MG63 (cell line): Measurements from ENCODE around the gene LRRN2. TPM values are rescaled to one million over a fixed set of nuclear protein-coding genes. Genes with fewer than 3 reads are reported as not detected.

Source experiments
- DNase-seq: peaks from one replicate; pipeline ENCODE4 v3.0.0-alpha.2; 2020
- H3K27me3 ChIP-seq: fragments of 250-450 bp; sonication (Bioruptor Pico); 2 replicates; pipeline ENCODE4 v1.5.1; 2020; ENCODE audit warnings: mild to moderate bottlenecking, moderate library complexity
- H3K36me3 ChIP-seq: fragments of 250-450 bp; sonication (Bioruptor Pico); 2 replicates; pipeline ENCODE4 v1.5.1; 2020; ENCODE audit warnings: mild to moderate bottlenecking, moderate library complexity
- H3K4me3 ChIP-seq: fragments of 250-450 bp; sonication (Bioruptor Pico); 2 replicates; pipeline ENCODE4 v1.5.1; 2020; ENCODE audit warnings: mild to moderate bottlenecking, moderate library complexity
- H3K9me3 ChIP-seq: fragments of 250-450 bp; sonication (Bioruptor Pico); 2 replicates; pipeline ENCODE4 v1.5.1; 2020; ENCODE audit warnings: mild to moderate bottlenecking, moderate library complexity
- total RNA-seq: library from RNA; depleted of rRNA; stranded (reverse); fragments of >200 nt; shearing (Covaris generic); gene quantifications from 2 replicates; pipeline ENCODE4 v1.2.3, GENCODE V29; 2014; ENCODE audit warnings: low replicate concordance

LRRN2 gene
- total RNA-seq, 1 experiment from 2014 or later, result 3.4 TPM

GRCh38 chr1:204607910-204608309, 77.6 kb downstream of the LRRN2 start:
- H3K9me3 ChIP-seq, result no peaks in the 10 kb centered on the region
- DNase-seq, result no peak
- H3K27me3 ChIP-seq, result peaks cover 7% of the 10 kb centered on the region
- H3K36me3 ChIP-seq, result no peaks in the 10 kb centered on the region
- H3K4me3 ChIP-seq, result no peak overlapping the region

DNA sequence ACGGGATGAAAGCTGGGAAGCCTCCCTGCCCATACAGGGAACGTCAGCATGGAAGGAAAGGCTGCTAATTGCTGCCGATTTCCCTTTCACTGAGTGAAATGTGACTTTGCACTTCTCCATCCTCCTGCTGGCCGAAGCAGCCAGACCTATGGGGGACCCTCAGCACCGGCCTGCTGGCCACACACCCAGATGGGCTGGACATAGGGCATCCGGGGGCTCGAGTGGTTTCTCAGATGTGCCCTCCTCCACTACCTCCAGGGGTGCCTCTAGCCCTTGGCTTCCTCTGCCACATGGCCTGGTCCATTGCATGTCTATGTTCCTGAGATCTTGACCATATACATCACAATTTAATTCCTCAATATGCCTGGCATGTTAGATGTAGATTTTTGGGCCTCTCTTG, 79.7 kb downstream of the LRRN2 start:
- no peak for DNase-seq
- Histone ChIP-seq H3K36me3 (no peaks in the 10 kb centered on the region), H3K9me3 (no peaks in the 10 kb centered on the region), H3K27me3 (peaks cover 7% of the 10 kb centered on the region), H3K4me3 (no peak overlapping the region)

DNA sequence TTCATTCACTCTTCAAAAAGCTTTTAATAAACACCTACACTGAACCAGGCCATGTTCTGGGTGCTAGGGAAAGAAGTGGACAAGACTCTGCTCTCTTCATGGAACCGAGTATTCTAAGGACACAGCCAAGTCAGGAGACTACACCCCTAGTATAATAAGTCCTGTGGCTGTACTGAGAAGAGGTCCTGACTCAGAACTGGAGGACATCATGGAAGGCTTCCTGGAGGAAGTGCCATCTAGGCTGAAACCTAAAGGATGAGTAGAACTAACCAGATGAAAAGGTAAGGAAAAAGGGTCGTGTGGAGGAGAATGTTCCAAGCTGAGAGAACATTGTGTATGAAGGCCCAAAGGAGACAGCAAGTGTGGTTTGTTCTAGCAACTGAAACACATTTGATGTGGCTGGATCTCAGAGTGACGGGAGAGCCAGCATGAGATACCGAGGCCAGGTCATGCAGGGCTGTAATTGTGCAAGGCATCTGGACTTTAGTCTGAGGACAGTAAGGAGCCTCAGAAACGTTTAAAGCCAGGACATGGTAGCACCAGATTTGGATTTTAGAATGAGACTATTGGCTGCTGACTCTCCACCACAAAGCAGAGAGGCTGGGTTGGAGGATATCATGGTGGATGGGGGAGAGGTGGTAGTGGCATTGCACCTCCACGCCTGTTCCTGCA, 82.5 kb downstream of the LRRN2 start:
- Histone ChIP-seq H3K27me3 (no peaks in the 10 kb centered on the region), H3K9me3 (no peaks in the 10 kb centered on the region), H3K4me3 (no peak overlapping the region), H3K36me3 (no peaks in the 10 kb centered on the region)
- DNase-seq, result no peak

GRCh38 chr1:204602111-204602579, 83.4 kb downstream of the LRRN2 start:
- Histone ChIP-seq H3K36me3 (no peaks in the 10 kb centered on the region), H3K27me3 (no peaks in the 10 kb centered on the region), H3K9me3 (no peaks in the 10 kb centered on the region), H3K4me3 (no peak overlapping the region)
- DNase-seq, result no peak

DNA sequence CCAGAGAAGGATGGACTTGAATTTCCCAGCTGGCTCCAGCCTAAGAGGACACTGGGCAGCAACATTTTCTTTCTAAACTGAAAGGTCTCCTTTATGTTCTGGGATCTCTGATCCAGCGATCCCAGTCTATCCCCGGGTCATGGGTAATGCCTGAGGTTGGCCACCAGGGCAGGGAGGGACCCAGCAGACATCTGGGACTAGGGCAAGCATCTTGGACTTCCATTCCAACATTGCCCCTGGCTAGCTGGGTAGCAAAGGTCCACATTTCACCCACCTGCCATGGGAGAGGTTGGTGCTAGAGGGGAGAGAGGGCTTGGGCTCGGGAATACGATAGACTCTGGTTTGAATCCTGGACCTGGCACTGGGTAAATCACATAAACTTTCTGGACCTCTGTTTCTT, 84.6 kb downstream of the LRRN2 start:
- Histone ChIP-seq H3K4me3 (no peak overlapping the region), H3K27me3 (no peaks in the 10 kb centered on the region), H3K9me3 (no peaks in the 10 kb centered on the region), H3K36me3 (no peaks in the 10 kb centered on the region)
- no peak for DNase-seq

GRCh38 chr1:204600203-204600602, 85.3 kb downstream of the LRRN2 start:
- H3K9me3 ChIP-seq, result no peaks in the 10 kb centered on the region
- no peaks in the 10 kb centered on the region for H3K27me3 ChIP-seq
- H3K36me3 ChIP-seq, result no peaks in the 10 kb centered on the region
- no peak for DNase-seq
- no peak overlapping the region for H3K4me3 ChIP-seq

GRCh38 chr1:204599596-204599995, 85.9 kb downstream of the LRRN2 start:
- Histone ChIP-seq H3K27me3 (no peaks in the 10 kb centered on the region), H3K36me3 (no peaks in the 10 kb centered on the region), H3K4me3 (no peak overlapping the region), H3K9me3 (no peaks in the 10 kb centered on the region)
- no peak for DNase-seq

- Histone ChIP-seq H3K9me3 (no peaks in the 10 kb centered on the region), H3K4me3 (no peak overlapping the region), H3K27me3 (no peaks in the 10 kb centered on the region), H3K36me3 (no peaks in the 10 kb centered on the region)
- DNase-seq, result no peak
Measured at GRCh38 chr1:204599098-204599497, 86.4 kb downstream of the LRRN2 start.

DNA sequence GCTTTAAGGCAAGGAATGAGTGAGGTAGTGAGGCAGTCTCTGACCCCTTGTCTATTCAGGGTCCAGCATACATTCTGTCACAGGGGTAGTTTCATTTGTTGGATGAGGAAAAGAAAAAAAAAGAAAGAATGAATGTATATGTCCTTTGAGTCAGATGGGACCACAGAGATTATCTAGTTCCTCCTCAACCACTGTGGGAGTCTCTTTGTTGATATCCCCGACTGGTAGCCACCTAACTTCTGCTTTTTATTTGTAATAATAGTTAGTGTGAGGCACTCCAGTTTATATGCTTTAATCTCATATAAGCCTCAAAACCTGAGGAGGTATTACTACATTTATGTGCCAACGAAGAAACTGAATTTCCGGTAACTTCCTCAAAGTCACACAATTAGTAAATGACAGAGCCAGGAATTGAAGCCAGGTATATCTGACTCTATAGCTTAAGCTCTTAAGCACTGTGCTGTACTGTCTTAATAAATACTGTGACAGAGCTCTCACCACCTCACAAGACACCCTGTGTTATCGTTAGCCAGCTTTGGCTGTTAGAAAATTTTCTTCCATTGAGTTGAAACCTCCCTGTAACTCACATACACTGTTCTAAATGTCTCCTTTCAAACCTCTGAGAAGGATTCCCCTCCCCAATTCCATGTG, 87.1 kb downstream of the LRRN2 start:
- H3K4me3 ChIP-seq, result no peak overlapping the region

GRCh38 chr1:204592246-204592948, 93.1 kb downstream of the LRRN2 start:
- no peaks in the 10 kb centered on the region for H3K27me3 ChIP-seq
- no peak for DNase-seq
- H3K4me3 ChIP-seq, result no peak overlapping the region
- H3K9me3 ChIP-seq, result no peaks in the 10 kb centered on the region
- H3K36me3 ChIP-seq, result no peaks in the 10 kb centered on the region

More for the DNA sequence above, 87.1 kb downstream of the LRRN2 start:
- H3K27me3 ChIP-seq, result no peaks in the 10 kb centered on the region
- no peaks in the 10 kb centered on the region for H3K9me3 ChIP-seq
- DNase-seq, result no peak
- no peaks in the 10 kb centered on the region for H3K36me3 ChIP-seq

GRCh38 chr1:204591473-204592090, 94.0 kb downstream of the LRRN2 start:
- Histone ChIP-seq H3K4me3 (no peak overlapping the region), H3K9me3 (no peaks in the 10 kb centered on the region), H3K36me3 (no peaks in the 10 kb centered on the region), H3K27me3 (no peaks in the 10 kb centered on the region)
- DNase-seq, result no peak

DNA sequence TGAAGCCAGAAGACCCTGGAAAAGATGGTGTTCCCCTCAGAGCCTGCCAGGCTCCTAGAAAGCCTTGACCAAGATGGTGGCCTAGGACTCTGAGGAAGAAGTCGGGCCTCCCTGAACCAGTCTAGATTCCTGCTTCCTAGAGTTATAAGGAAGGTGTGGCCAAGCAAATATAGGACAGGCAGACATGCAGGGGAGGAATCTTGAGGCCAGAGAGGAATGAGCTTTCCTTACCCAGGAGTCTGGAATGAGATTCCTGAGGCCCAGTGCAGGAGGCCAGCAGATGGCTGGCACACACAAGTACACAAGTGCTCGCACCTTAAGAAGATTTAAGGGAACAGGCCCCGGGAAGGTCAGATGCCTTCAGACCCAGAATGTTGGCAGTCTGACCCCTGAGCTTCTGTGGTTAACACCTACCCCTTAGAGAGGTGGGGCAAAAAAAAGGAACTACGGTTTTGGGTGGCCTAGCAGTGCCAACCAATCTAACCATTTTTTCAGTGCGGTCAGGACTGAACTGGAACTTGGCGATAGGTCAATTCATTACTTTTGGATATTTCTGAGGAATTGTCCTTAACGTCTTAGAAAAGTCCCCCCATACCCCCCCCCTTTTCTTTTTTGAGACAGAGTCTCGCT, 96.0 kb downstream of the LRRN2 start:
- Histone ChIP-seq H3K36me3 (no peaks in the 10 kb centered on the region), H3K4me3 (no peak overlapping the region), H3K27me3 (no peaks in the 10 kb centered on the region), H3K9me3 (no peaks in the 10 kb centered on the region)
- no peak for DNase-seq

GRCh38 chr1:204588826-204589225, 96.7 kb downstream of the LRRN2 start:
- Histone ChIP-seq H3K4me3 (no peak overlapping the region), H3K27me3 (no peaks in the 10 kb centered on the region), H3K36me3 (no peaks in the 10 kb centered on the region), H3K9me3 (no peaks in the 10 kb centered on the region)
- no peak for DNase-seq

DNA sequence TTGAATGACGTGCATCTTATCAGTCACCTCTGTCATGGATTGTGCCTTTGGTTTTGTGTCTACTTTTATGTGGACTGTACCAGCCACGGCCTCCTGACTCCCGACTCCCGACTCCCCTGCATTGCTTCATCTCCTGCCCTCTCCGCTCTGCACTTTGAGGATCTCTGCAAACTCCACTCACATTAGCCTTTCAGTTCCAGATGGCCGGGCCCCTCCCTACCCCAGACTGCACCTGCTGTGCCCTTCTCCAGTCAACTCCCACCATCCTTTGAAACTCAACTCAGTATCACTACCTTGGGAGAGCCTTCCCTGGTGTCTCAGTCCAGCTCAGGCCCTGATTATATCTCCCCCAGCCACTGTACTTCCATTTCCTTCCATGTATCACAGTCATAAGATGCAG, 97.9 kb downstream of the LRRN2 start:
- H3K27me3 ChIP-seq, result no peaks in the 10 kb centered on the region
- no peak overlapping the region for H3K4me3 ChIP-seq
- H3K9me3 ChIP-seq, result no peaks in the 10 kb centered on the region
- H3K36me3 ChIP-seq, result no peaks in the 10 kb centered on the region
- DNase-seq, result no peak

GRCh38 chr1:204584699-204585372, 100.7 kb downstream of the LRRN2 start:
- H3K4me3 ChIP-seq, result no peak overlapping the region
- no peaks in the 10 kb centered on the region for H3K36me3 ChIP-seq
- no peaks in the 10 kb centered on the region for H3K27me3 ChIP-seq
- DNase-seq, result no peak
- no peaks in the 10 kb centered on the region for H3K9me3 ChIP-seq

- peak; percentile 11 for DNase-seq
Measured at GRCh38 chr1:204583909-204584632, 101.5 kb downstream of the LRRN2 start.

More at GRCh38 chr1:204583909-204584632, 101.5 kb downstream of the LRRN2 start:
- no peaks in the 10 kb centered on the region for H3K9me3 ChIP-seq
- H3K36me3 ChIP-seq, result no peaks in the 10 kb centered on the region
- no peaks in the 10 kb centered on the region for H3K27me3 ChIP-seq
- H3K4me3 ChIP-seq, result no peak overlapping the region
